ENCODE results near the gene LRRC56. TPM values are rescaled to one million over a fixed set of nuclear protein-coding genes. Genes with fewer than 3 reads are reported as not detected.

The LRRC56 gene
- total and polyA plus RNA-seq, 9 of the 15 experiments (the other 6 are each of a cell fraction or from before 2014, with no cell fraction given), result 0.03 to 4.5 (median 1.0) TPM; not detected in 1

GRCh38 chr11:518463-519202, 18.7 kb upstream of the LRRC56 start (continued):
- TF ChIP-seq RREB1 (CRISPR knock-in tag; IDR thresholded peaks at IDR 0.05) (peak; percentile 69; the same call in 1 of the 2 replicates), SIRT6 (IDR thresholded peaks at IDR 0.05; ENCODE audit: low read depth, low read length) (no peak), NR4A1 (CRISPR knock-in tag; IDR thresholded peaks at IDR 0.05) (0 out of 2 replicates have a peak, but pooled peaks have one; percentile 14), NR4A1 (tag; IDR thresholded peaks at IDR 0.05) (peak; percentile 69; the same call in 1 of the 2 replicates), ZNF318 (IDR thresholded peaks at IDR 0.05; ENCODE audit: borderline replicate concordance in 1 of 2, low read depth in 1 of 2) (no peak), ATF6 (CRISPR knock-in tag; IDR thresholded peaks at IDR 0.05) (peak; percentile 99), TCF7 (IDR thresholded peaks at IDR 0.05; ENCODE audit: borderline replicate concordance) (peak; percentile 43; the same call in 1 of the 2 replicates), EP400 (IDR thresholded peaks at IDR 0.05) (peak; percentile 76), EZH2 (IDR thresholded peaks at IDR 0.05; ENCODE audit: borderline replicate concordance, low read depth, low read length) (no peak), HCFC1 (IDR thresholded peaks at IDR 0.05; ENCODE audit: low read depth, low read length) (peak; percentile 58)
